ENCODE measurements around the gene KLF13. TPM values are rescaled to one million over a fixed set of nuclear protein-coding genes. Genes with fewer than 3 reads are reported as not detected.

The KLF13 gene
- total RNA-seq, 4 donors from 2014 or later = 18.3 to 50.2 (median 32.9) TPM

- TF ChIP-seq POLR2A (IDR thresholded peaks at IDR 0.05) (no peak), CTCF (IDR thresholded peaks at IDR 0.05 in 4 of 5, conservative IDR thresholded peaks at IDR 0.05 in 1 of 5) (no peak)
- Histone ChIP-seq H3K4me3 (no peak overlapping the region), H3K9me3 (no peaks in the 10 kb centered on the region), H3K27me3 (no peaks in the 10 kb centered on the region), H3K36me3 (no peaks in the 10 kb centered on the region), H3K27ac (no peak overlapping the region), H3K4me1 (no peaks in the 10 kb centered on the region)
- DNase-seq (no peak), ATAC-seq (no peak)
- in situ Hi-C loops (cut with MboI; ENCODE audit: low sequenced_read_pairs in 4 of 4) = no loop called here
- intact Hi-C loops (cut with DNase I; ENCODE audit: low total_unique reads) = no loop called here
Measured at GRCh38 chr15:31404345-31404744, 77.7 kb downstream of the KLF13 start.

- H3K27ac ChIP-seq = no peak overlapping the region
- DNase-seq = no peak
- no peak overlapping the region for H3K4me3 ChIP-seq
- TF ChIP-seq POLR2A (IDR thresholded peaks at IDR 0.05) (no peak), CTCF (IDR thresholded peaks at IDR 0.05 in 4 of 5, conservative IDR thresholded peaks at IDR 0.05 in 1 of 5) (no peak)
- H3K27me3 ChIP-seq = no peaks in the 10 kb centered on the region
- H3K9me3 ChIP-seq = no peaks in the 10 kb centered on the region
- intact Hi-C loops (cut with DNase I; ENCODE audit: low total_unique reads) = no loop called here
- no peaks in the 10 kb centered on the region for H3K36me3 ChIP-seq
- ATAC-seq = no peak
- no peaks in the 10 kb centered on the region for H3K4me1 ChIP-seq
- in situ Hi-C loops (cut with MboI; ENCODE audit: low sequenced_read_pairs in 4 of 4) = no loop called here
Measured at GRCh38 chr15:31405200-31405920, 78.7 kb downstream of the KLF13 start.

- no peak overlapping the region for H3K4me3 ChIP-seq
- in situ Hi-C loops (cut with MboI; ENCODE audit: low sequenced_read_pairs in 4 of 4) (no loop called here), intact Hi-C loops (cut with DNase I; ENCODE audit: low total_unique reads) (no loop called here)
- no peak overlapping the region for H3K27ac ChIP-seq
- ATAC-seq = no peak
- no peaks in the 10 kb centered on the region for H3K27me3 ChIP-seq
- no peaks in the 10 kb centered on the region for H3K9me3 ChIP-seq
- DNase-seq = no peak
- no peaks in the 10 kb centered on the region for H3K36me3 ChIP-seq
- no peaks in the 10 kb centered on the region for H3K4me1 ChIP-seq
- TF ChIP-seq CTCF (IDR thresholded peaks at IDR 0.05 in 4 of 5, conservative IDR thresholded peaks at IDR 0.05 in 1 of 5) (no peak), POLR2A (IDR thresholded peaks at IDR 0.05) (no peak)
Measured at GRCh38 chr15:31407376-31407775, 80.7 kb downstream of the KLF13 start.

- intact Hi-C loops (cut with DNase I; ENCODE audit: low total_unique reads) (no loop called here), in situ Hi-C loops (cut with MboI; ENCODE audit: low sequenced_read_pairs in 4 of 4) (no loop called here)
- H3K27ac ChIP-seq = no peak overlapping the region
- H3K4me3 ChIP-seq = no peak overlapping the region
- no peak for ATAC-seq
- H3K36me3 ChIP-seq = no peaks in the 10 kb centered on the region
- no peaks in the 10 kb centered on the region for H3K9me3 ChIP-seq
- no peaks in the 10 kb centered on the region for H3K4me1 ChIP-seq
- no peak for DNase-seq
- TF ChIP-seq POLR2A (IDR thresholded peaks at IDR 0.05) (no peak), CTCF (IDR thresholded peaks at IDR 0.05 in 4 of 5, conservative IDR thresholded peaks at IDR 0.05 in 1 of 5) (no peak)
- no peaks in the 10 kb centered on the region for H3K27me3 ChIP-seq
Measured at GRCh38 chr15:31407851-31408250, 81.2 kb downstream of the KLF13 start.

GRCh38 chr15:31408724-31409123 lies 82.1 kb downstream of the KLF13 start:
- ATAC-seq (no peak), DNase-seq (no peak)
- Histone ChIP-seq H3K9me3 (no peaks in the 10 kb centered on the region), H3K36me3 (no peaks in the 10 kb centered on the region), H3K27me3 (no peaks in the 10 kb centered on the region), H3K4me3 (no peak overlapping the region), H3K27ac (no peak overlapping the region), H3K4me1 (no peaks in the 10 kb centered on the region)
- in situ Hi-C loops (cut with MboI; ENCODE audit: low sequenced_read_pairs in 4 of 4) (no loop called here), intact Hi-C loops (cut with DNase I; ENCODE audit: low total_unique reads) (no loop called here)
- TF ChIP-seq POLR2A (IDR thresholded peaks at IDR 0.05) (no peak), CTCF (IDR thresholded peaks at IDR 0.05 in 4 of 5, conservative IDR thresholded peaks at IDR 0.05 in 1 of 5) (no peak)
